Measurements from ENCODE around the gene ZNF648.
"Not testable (repeated sequence)": the region's sequence is repeated elsewhere in the genome, so short reads cannot be mapped to it uniquely, and the experiment has no call there.

- TF ChIP-seq CTCF (IDR thresholded peaks at IDR 0.05 in 2 of 3, conservative IDR thresholded peaks at IDR 0.05 in 1 of 3; ENCODE audit: control insufficient read depth in 2 of 3, extremely low read depth in 1 of 3, insufficient read depth in 1 of 3, low read depth in 3 of 3, low read length in 3 of 3); YBX1 (IDR thresholded peaks at IDR 0.05); BACH1 (IDR thresholded peaks at IDR 0.05; ENCODE audit: borderline replicate concordance); MTA2 (IDR thresholded peaks at IDR 0.05; ENCODE audit: low read depth); POLR2A (IDR thresholded peaks at IDR 0.05; ENCODE audit: low read depth, low read length); TAF1 (IDR thresholded peaks at IDR 0.05; ENCODE audit: borderline replicate concordance, low read depth, low read length); EP300 (IDR thresholded peaks at IDR 0.05; ENCODE audit: borderline replicate concordance in 1 of 2, control insufficient read depth in 1 of 2, low read depth in 2 of 2, low read length in 2 of 2); NRF1 (conservative IDR thresholded peaks at IDR 0.05; ENCODE audit: low read depth, low read length); ELK1 (IDR thresholded peaks at IDR 0.05; ENCODE audit: low read depth, low read length); MXI1 (IDR thresholded peaks at IDR 0.05; ENCODE audit: low read depth, low read length); NFIC (IDR thresholded peaks at IDR 0.05; ENCODE audit: low read depth, low read length): not testable (repeated sequence)
- TF ChIP-seq, protein P1, sequence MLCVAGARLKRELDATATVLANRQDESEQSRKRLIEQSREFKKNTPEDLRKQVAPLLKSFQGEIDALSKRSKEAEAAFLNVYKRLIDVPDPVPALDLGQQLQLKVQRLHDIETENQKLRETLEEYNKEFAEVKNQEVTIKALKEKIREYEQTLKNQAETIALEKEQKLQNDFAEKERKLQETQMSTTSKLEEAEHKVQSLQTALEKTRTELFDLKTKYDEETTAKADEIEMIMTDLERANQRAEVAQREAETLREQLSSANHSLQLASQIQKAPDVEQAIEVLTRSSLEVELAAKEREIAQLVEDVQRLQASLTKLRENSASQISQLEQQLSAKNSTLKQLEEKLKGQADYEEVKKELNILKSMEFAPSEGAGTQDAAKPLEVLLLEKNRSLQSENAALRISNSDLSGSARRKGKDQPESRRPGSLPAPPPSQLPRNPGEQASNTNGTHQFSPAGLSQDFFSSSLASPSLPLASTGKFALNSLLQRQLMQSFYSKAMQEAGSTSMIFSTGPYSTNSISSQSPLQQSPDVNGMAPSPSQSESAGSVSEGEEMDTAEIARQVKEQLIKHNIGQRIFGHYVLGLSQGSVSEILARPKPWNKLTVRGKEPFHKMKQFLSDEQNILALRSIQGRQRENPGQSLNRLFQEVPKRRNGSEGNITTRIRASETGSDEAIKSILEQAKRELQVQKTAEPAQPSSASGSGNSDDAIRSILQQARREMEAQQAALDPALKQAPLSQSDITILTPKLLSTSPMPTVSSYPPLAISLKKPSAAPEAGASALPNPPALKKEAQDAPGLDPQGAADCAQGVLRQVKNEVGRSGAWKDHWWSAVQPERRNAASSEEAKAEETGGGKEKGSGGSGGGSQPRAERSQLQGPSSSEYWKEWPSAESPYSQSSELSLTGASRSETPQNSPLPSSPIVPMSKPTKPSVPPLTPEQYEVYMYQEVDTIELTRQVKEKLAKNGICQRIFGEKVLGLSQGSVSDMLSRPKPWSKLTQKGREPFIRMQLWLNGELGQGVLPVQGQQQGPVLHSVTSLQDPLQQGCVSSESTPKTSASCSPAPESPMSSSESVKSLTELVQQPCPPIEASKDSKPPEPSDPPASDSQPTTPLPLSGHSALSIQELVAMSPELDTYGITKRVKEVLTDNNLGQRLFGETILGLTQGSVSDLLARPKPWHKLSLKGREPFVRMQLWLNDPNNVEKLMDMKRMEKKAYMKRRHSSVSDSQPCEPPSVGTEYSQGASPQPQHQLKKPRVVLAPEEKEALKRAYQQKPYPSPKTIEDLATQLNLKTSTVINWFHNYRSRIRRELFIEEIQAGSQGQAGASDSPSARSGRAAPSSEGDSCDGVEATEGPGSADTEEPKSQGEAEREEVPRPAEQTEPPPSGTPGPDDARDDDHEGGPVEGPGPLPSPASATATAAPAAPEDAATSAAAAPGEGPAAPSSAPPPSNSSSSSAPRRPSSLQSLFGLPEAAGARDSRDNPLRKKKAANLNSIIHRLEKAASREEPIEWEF (IDR thresholded peaks at IDR 0.05; ENCODE audit: insufficient replicate concordance, low read depth, low read length) = not testable (repeated sequence)
These were observed 33.0 kb upstream of the ZNF648 start for GRCh38 chr1:182094514-182095005.

Data from GM12878 (cell line).